Measurements from ENCODE around the gene RNF186. TPM values are rescaled to one million over a fixed set of nuclear protein-coding genes. Genes with fewer than 3 reads are reported as not detected.

Gene RNF186
- total and polyA plus RNA-seq, 2 donors (not counting 1 experiment from before 2014, with no cell fraction given) = not detected

DNA sequence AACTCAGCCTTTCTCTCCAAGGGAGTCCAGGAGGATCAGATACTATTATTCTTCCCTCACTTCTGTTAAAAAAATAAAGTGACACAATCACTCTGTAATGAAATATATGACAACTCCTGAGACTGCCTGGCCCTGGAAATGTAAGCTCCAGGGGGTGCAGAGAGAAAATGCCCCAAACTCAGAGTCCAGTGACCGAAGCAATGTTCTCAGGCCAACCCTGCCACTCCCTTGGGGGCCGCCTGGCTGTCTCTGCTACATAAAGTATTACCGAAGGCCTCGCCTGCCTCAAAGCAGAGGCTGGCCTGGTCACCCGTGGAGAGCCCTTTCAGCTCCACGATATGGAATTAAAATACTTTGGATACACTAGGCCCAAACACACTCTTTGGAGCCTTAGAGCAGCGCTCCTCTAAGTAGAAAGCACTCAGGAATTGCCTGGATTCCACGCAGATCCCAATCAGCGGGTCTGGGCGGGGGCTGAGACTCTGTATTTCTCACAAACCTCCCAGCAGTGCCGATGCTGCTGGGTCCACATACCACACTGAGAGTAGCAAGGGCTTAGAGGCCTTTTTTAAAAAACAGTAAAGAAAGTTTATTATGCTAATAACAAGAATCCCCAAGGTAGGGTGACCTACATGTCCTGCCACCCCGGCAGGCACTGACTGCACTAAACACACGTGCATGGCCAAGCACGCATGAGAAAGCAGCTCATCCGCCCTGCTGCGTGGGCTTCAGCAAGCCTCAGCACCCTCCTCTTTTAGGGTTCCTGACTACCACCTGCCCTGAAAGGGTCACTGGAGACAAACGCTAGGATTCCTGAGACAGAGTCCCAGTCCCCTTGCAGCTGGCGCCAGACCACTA is 46.5 kb downstream of the RNF186 start:
- Mint-ChIP-seq H3K27ac (no peak overlapping the region), H3K4me3 (no peak overlapping the region), H3K9me3 (ENCODE audit: insufficient read depth) (no peaks in the 10 kb centered on the region), H3K27me3 (no peaks in the 10 kb centered on the region), H3K4me1 (peaks cover 5% of the 10 kb centered on the region)
- ATAC-seq (ENCODE audit: low read depth) = no peak
- no peaks in the 10 kb centered on the region for H3K27me3 ChIP-seq (replicated peaks in 1 of 4; ENCODE audit: control extremely low read depth in 1 of 4, control insufficient read depth in 3 of 4, insufficient read depth in 4 of 4, low read length in 3 of 4)
- no peak overlapping the region for H3K4me2 ChIP-seq (replicated peaks; ENCODE audit: low read depth, low read length, poor library complexity, severe bottlenecking)
- H2AFZ ChIP-seq (ENCODE audit: insufficient read depth, low read depth, low read length, poor library complexity, severe bottlenecking) = no peak overlapping the region
- DNase-seq = no peak
- H3K79me2 ChIP-seq (ENCODE audit: control insufficient read depth, insufficient read depth, low read length) = no peaks in the 10 kb centered on the region
- H3K9me3 ChIP-seq (ENCODE audit: control extremely low read depth in 1 of 3, control insufficient read depth in 2 of 3, insufficient read depth in 1 of 3, low read length in 2 of 3) = no peaks in the 10 kb centered on the region
- no peaks in the 10 kb centered on the region for H3K4me1 ChIP-seq (ENCODE audit: control insufficient read depth in 2 of 2, insufficient read depth in 2 of 2, low read length in 2 of 2)
- ChIA-PET CTCF (no interaction called here), POLR2A (no interaction called here)
- H3K27ac ChIP-seq (ENCODE audit: low read length in 2 of 2) = no peak overlapping the region
- intact Hi-C loops (cut with micrococcal nuclease) = no loop called here
- TF ChIP-seq EZH2 (IDR thresholded peaks at IDR 0.05; ENCODE audit: borderline replicate concordance, insufficient read depth, low read depth, low read length, poor library complexity, severe bottlenecking) = no peak
- TF ChIP-seq, protein P1, sequence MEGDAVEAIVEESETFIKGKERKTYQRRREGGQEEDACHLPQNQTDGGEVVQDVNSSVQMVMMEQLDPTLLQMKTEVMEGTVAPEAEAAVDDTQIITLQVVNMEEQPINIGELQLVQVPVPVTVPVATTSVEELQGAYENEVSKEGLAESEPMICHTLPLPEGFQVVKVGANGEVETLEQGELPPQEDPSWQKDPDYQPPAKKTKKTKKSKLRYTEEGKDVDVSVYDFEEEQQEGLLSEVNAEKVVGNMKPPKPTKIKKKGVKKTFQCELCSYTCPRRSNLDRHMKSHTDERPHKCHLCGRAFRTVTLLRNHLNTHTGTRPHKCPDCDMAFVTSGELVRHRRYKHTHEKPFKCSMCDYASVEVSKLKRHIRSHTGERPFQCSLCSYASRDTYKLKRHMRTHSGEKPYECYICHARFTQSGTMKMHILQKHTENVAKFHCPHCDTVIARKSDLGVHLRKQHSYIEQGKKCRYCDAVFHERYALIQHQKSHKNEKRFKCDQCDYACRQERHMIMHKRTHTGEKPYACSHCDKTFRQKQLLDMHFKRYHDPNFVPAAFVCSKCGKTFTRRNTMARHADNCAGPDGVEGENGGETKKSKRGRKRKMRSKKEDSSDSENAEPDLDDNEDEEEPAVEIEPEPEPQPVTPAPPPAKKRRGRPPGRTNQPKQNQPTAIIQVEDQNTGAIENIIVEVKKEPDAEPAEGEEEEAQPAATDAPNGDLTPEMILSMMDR (IDR thresholded peaks at IDR 0.05) = no peak
- no peak overlapping the region for H3K4me3 ChIP-seq (ENCODE audit: control extremely low read depth in 1 of 5, extremely low read depth in 1 of 5, insufficient read depth in 1 of 5, low read depth in 2 of 5, low read length in 4 of 5)
- H3K9ac ChIP-seq (ENCODE audit: low read length) = no peak overlapping the region
- 92% methylated on average over 16 of the region's 18 CpGs for WGBS (ENCODE audit: insufficient coverage)
- peaks cover 0 to 23% of the 10 kb centered on the region in 2 experiments for H3K36me3 ChIP-seq (replicated peaks in 1 of 2; ENCODE audit: control extremely low read depth in 1 of 2, control insufficient read depth in 1 of 2, extremely low read depth in 1 of 2, insufficient read depth in 2 of 2, low read length in 1 of 2)
- H4K20me1 ChIP-seq (ENCODE audit: control insufficient read depth, insufficient read depth, low read length, poor library complexity, severe bottlenecking) = no peaks in the 10 kb centered on the region

DNA sequence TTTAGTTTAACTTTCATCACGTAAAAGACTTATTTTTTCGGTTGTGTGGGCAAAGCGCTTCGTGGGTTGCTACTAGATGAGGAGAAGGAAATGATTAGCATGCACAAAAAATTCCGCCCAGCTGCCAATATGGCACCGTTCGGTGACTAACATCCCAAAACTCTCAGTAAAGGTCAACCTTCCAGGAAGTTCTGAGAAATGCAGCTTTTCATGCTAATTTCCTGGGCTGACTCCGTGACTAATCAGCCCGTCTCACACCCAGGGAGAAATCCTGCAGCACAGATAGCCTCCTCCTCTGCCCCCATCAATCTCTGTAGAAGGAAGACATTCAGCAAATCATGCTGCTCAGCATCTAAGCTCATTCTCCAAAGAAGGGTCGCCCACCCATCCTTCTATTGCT is 49.5 kb downstream of the RNF186 start:
- Mint-ChIP-seq H3K4me3 (no peak overlapping the region), H3K9me3 (ENCODE audit: insufficient read depth) (no peaks in the 10 kb centered on the region), H3K27ac (no peak overlapping the region), H3K27me3 (no peaks in the 10 kb centered on the region), H3K4me1 (peaks cover 5% of the 10 kb centered on the region)
- no peaks in the 10 kb centered on the region for H3K9me3 ChIP-seq (ENCODE audit: control extremely low read depth in 1 of 3, control insufficient read depth in 2 of 3, insufficient read depth in 1 of 3, low read length in 2 of 3)
- H3K4me3 ChIP-seq (ENCODE audit: control extremely low read depth in 1 of 5, extremely low read depth in 1 of 5, insufficient read depth in 1 of 5, low read depth in 2 of 5, low read length in 4 of 5) = no peak overlapping the region
- no peak overlapping the region for H3K9ac ChIP-seq (ENCODE audit: low read length)
- no peaks in the 10 kb centered on the region for H3K79me2 ChIP-seq (ENCODE audit: control insufficient read depth, insufficient read depth, low read length)
- DNase-seq (no peak), ATAC-seq (ENCODE audit: low read depth) (no peak)
- no peak overlapping the region for H3K4me2 ChIP-seq (replicated peaks; ENCODE audit: low read depth, low read length, poor library complexity, severe bottlenecking)
- WGBS (ENCODE audit: insufficient coverage) = 96% methylated on average over 9 of the region's 10 CpGs
- TF ChIP-seq, protein P1 (IDR thresholded peaks at IDR 0.05) = no peak
- no peak for TF ChIP-seq EZH2 (IDR thresholded peaks at IDR 0.05; ENCODE audit: borderline replicate concordance, insufficient read depth, low read depth, low read length, poor library complexity, severe bottlenecking)
- H3K27me3 ChIP-seq (replicated peaks in 1 of 4; ENCODE audit: control extremely low read depth in 1 of 4, control insufficient read depth in 3 of 4, insufficient read depth in 4 of 4, low read length in 3 of 4) = no peaks in the 10 kb centered on the region
- H4K20me1 ChIP-seq (ENCODE audit: control insufficient read depth, insufficient read depth, low read length, poor library complexity, severe bottlenecking) = no peaks in the 10 kb centered on the region
- CTCF ChIA-PET = interaction anchor here (1.1 kb wide), 1 partner anchor 8 kb away, joined by 3 read pairs; no protein-coding TSS in a partner anchor
- H3K36me3 ChIP-seq (replicated peaks in 1 of 2; ENCODE audit: control extremely low read depth in 1 of 2, control insufficient read depth in 1 of 2, extremely low read depth in 1 of 2, insufficient read depth in 2 of 2, low read length in 1 of 2) = peaks cover 0 to 20% of the 10 kb centered on the region in 2 experiments
- no peak overlapping the region for H3K27ac ChIP-seq (ENCODE audit: low read length in 2 of 2)
- intact Hi-C loops (cut with micrococcal nuclease) = no loop called here
- no peak overlapping the region for H2AFZ ChIP-seq (ENCODE audit: insufficient read depth, low read depth, low read length, poor library complexity, severe bottlenecking)
- POLR2A ChIA-PET = no interaction called here
- no peaks in the 10 kb centered on the region for H3K4me1 ChIP-seq (ENCODE audit: control insufficient read depth in 2 of 2, insufficient read depth in 2 of 2, low read length in 2 of 2)
